CD14-positive monocyte (primary cell): Measurements from ENCODE around the gene TTLL11. TPM values are rescaled to one million over a fixed set of nuclear protein-coding genes. Genes with fewer than 3 reads are reported as not detected.

Experiments used
- DNase-seq, 3 donors: peaks; one replicate each; pipeline ENCODE4 v3.0.0-alpha.2; 2011 to 2022
- H2AFZ ChIP-seq: 2 replicates; pipeline ENCODE4 v1.6.0; 2012; ENCODE audit warnings: mild to moderate bottlenecking, low read depth, low read length, inconsistent platforms; ENCODE audit not compliant: insufficient read depth, poor library complexity, severe bottlenecking
- H3K27ac ChIP-seq, 2 donors: 1 replicate in 1 of 2; 2 replicates in 1 of 2; pipeline ENCODE4 v1.5.1; 2012 to 2013; ENCODE audit warnings: low read length in 2 of 2, control low read depth in 1 of 2, inconsistent platforms in 1 of 2, low read depth in 1 of 2, mild to moderate bottlenecking in 1 of 2
- H3K27me3 ChIP-seq, 2 donors: one replicate each; pipeline versions ENCODE4 v1.6.0 to v1.6.1; 2011 to 2013; ENCODE audit warnings: low read length in 2 of 2; ENCODE audit not compliant: control insufficient read depth in 2 of 2, insufficient read depth in 2 of 2
- H3K36me3 ChIP-seq, 2 donors: replicated peaks in 1 of 2; 1 replicate in 1 of 2; 2 replicates in 1 of 2; pipeline versions ENCODE4 v1.5.1 to v1.6.1; 2012 to 2013; ENCODE audit warnings: low read length in 2 of 2, control low read depth in 1 of 2, inconsistent platforms in 1 of 2, mild to moderate bottlenecking in 1 of 2; ENCODE audit not compliant: insufficient read depth in 2 of 2, control insufficient read depth in 1 of 2
- H3K4me1 ChIP-seq, 2 donors: 1 replicate in 1 of 2; 2 replicates in 1 of 2; pipeline versions ENCODE4 v1.5.1 to v1.6.1; 2012 to 2013; ENCODE audit warnings: low read length in 2 of 2, control low read depth in 1 of 2, inconsistent platforms in 1 of 2, mild to moderate bottlenecking in 1 of 2, moderate library complexity in 1 of 2; ENCODE audit not compliant: insufficient read depth in 2 of 2, control insufficient read depth in 1 of 2
- H3K4me2 ChIP-seq: replicated peaks from 2 replicates; pipeline ENCODE3; 2012; ENCODE audit warnings: low read length, moderate library complexity, mild to moderate bottlenecking; ENCODE audit not compliant: poor library complexity, severe bottlenecking; ENCODE audit errors: extremely low read depth
- H3K4me3 ChIP-seq, 3 experiments: fragments of 200-600 bp in 1 of 3; sonication (generic) in 1 of 3; replicated peaks in 1 of 3; 1 replicate in 2 of 3; 2 replicates in 1 of 3; pipeline ENCODE4 v1.5.1; 2011 to 2013; ENCODE audit warnings: low read length in 3 of 3, mild to moderate bottlenecking in 3 of 3, control low read depth in 2 of 3, low read depth in 2 of 3, inconsistent platforms in 1 of 3, moderate library complexity in 1 of 3
- H3K79me2 ChIP-seq: 2 replicates; pipeline ENCODE4 v1.6.0; 2012; ENCODE audit warnings: mild to moderate bottlenecking, control low read depth, inconsistent platforms, low read length, moderate library complexity; ENCODE audit not compliant: insufficient read depth
- H3K9ac ChIP-seq: 2 replicates; pipeline ENCODE4 v1.6.0; 2017; ENCODE audit warnings: low read length, mild to moderate bottlenecking; ENCODE audit not compliant: insufficient read depth, poor library complexity, severe bottlenecking
- H3K9me3 ChIP-seq, 2 donors: replicated peaks in 1 of 2; 1 replicate in 1 of 2; 2 replicates in 1 of 2; pipeline versions ENCODE4 v1.5.1 to v1.6.1; 2012 to 2013; ENCODE audit warnings: low read length in 2 of 2, control low read depth in 1 of 2; ENCODE audit not compliant: control insufficient read depth in 1 of 2, insufficient read depth in 1 of 2
- H4K20me1 ChIP-seq: 2 replicates; pipeline ENCODE4 v1.6.0; 2012; ENCODE audit warnings: mild to moderate bottlenecking, low read length, control low read depth, moderate library complexity; ENCODE audit not compliant: insufficient read depth
- H3K27ac Mint-ChIP-seq, 7 donors: one replicate each; pipeline ENCODE4 v1.8.0; 2020; ENCODE audit warnings: mild to moderate bottlenecking in 7 of 7, mixed read lengths in 7 of 7, moderate library complexity in 6 of 7, inconsistent platforms in 2 of 7
- H3K27me3 Mint-ChIP-seq, 3 donors: one replicate each; pipeline ENCODE4 v1.8.0; 2021 to 2022; ENCODE audit warnings: low read depth in 3 of 3, mild to moderate bottlenecking in 3 of 3, mixed read lengths in 3 of 3, moderate library complexity in 3 of 3, inconsistent platforms in 1 of 3
- H3K36me3 Mint-ChIP-seq, 2 donors: one replicate each; pipeline ENCODE4 v1.8.0; 2020; ENCODE audit warnings: mixed read lengths in 2 of 2, inconsistent platforms in 1 of 2, mild to moderate bottlenecking in 1 of 2
- H3K4me1 Mint-ChIP-seq: one replicate; pipeline ENCODE4 v1.8.0; 2020; ENCODE audit warnings: mild to moderate bottlenecking, mixed read lengths
- H3K4me3 Mint-ChIP-seq, 2 donors: one replicate each; pipeline ENCODE4 v1.8.0; 2020; ENCODE audit warnings: mild to moderate bottlenecking in 2 of 2, mixed read lengths in 2 of 2, moderate library complexity in 1 of 2
- H3K9me3 Mint-ChIP-seq, 7 donors: one replicate each; pipeline ENCODE4 v1.8.0; 2020 to 2022; ENCODE audit warnings: mixed read lengths in 7 of 7, mild to moderate bottlenecking in 6 of 7, moderate library complexity in 6 of 7, inconsistent platforms in 2 of 7
- WGBS: methylation state at CpG from one replicate; pipeline ENCODE4 v1.1.5; 2013; ENCODE audit warnings: missing lambda C conversion rate; ENCODE audit not compliant: insufficient coverage; 5-methylcytosine and 5-hydroxymethylcytosine counted together
- intact Hi-C, 2 donors: fragments of 100-400 bp; cut with micrococcal nuclease; formaldehyde crosslinking; loops; one replicate each; pipeline versions ENCODE4 v1.15.0 to v1.15.1; 2023
- polyA plus RNA-seq, 3 donors: library from polyadenylated mRNA; depleted of rRNA in 1 of 3; unstranded in 2 of 3; stranded (reverse) in 1 of 3; fragments of 300-500 nt in 2 of 3; fragments of >200 nt in 1 of 3; fragmentation: Illumina TruSeq in 2 of 3; gene quantifications; 1 replicate in 2 of 3; 2 replicates in 1 of 3; pipeline ENCODE4 v1.2.3, GENCODE V29; 2012 to 2021
- TF ChIP-seq, protein P1 (sequence below): fragments of 200-600 bp; IDR thresholded peaks from one replicate; pipeline ENCODE4 v1.8.0; 2022; ENCODE audit warnings: antibody characterized with exemption, mild to moderate bottlenecking

Gene TTLL11
- polyA plus RNA-seq, 3 donors: 2.9 to 3.5 (median 3.1) TPM

DNA sequence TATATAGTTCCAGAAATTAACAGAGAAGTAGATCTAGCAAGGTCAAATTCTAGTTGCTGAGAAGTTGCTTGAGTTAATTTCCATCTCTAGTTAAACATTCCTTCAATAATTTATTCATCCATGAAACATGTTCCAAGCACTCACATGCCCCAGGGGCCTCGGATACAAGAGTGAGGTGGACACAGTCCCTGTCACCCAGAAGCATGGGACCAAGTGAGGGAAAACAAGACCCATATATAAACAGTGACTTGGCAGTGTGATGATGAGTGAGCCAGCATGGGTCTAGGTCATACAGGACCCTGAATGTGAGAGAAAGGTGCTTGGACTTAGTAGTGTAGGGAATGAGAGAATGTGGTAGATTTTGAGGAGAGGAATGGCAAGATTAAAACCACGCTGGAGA, 216.9 kb downstream of the TTLL11 start:
- no peak overlapping the region for H2AFZ ChIP-seq
- Mint-ChIP-seq H3K27ac (no peak overlapping the region), H3K4me3 (no peak overlapping the region), H3K36me3 (no peaks in the 10 kb centered on the region), H3K9me3 (no peaks in the 10 kb centered on the region), H3K4me1 (peaks cover 8% of the 10 kb centered on the region), H3K27me3 (peaks cover 0 to 3% (median 2%) of the 10 kb centered on the region in 3 donors)
- DNase-seq: no peak
- intact Hi-C loops: no loop called here
- no peak overlapping the region for H3K9ac ChIP-seq
- TF ChIP-seq, protein P1, sequence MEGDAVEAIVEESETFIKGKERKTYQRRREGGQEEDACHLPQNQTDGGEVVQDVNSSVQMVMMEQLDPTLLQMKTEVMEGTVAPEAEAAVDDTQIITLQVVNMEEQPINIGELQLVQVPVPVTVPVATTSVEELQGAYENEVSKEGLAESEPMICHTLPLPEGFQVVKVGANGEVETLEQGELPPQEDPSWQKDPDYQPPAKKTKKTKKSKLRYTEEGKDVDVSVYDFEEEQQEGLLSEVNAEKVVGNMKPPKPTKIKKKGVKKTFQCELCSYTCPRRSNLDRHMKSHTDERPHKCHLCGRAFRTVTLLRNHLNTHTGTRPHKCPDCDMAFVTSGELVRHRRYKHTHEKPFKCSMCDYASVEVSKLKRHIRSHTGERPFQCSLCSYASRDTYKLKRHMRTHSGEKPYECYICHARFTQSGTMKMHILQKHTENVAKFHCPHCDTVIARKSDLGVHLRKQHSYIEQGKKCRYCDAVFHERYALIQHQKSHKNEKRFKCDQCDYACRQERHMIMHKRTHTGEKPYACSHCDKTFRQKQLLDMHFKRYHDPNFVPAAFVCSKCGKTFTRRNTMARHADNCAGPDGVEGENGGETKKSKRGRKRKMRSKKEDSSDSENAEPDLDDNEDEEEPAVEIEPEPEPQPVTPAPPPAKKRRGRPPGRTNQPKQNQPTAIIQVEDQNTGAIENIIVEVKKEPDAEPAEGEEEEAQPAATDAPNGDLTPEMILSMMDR: no peak
- H4K20me1 ChIP-seq: no peaks in the 10 kb centered on the region
- H3K4me2 ChIP-seq: no peak overlapping the region
- H3K27ac ChIP-seq: no peak overlapping the region
- no peaks in the 10 kb centered on the region for H3K27me3 ChIP-seq
- H3K9me3 ChIP-seq: no peaks in the 10 kb centered on the region
- no peaks in the 10 kb centered on the region for H3K79me2 ChIP-seq
- no peaks in the 10 kb centered on the region for H3K4me1 ChIP-seq
- H3K4me3 ChIP-seq: no peak overlapping the region
- H3K36me3 ChIP-seq: no peaks in the 10 kb centered on the region
- WGBS: 86% methylated on average over 1 of the region's 2 CpGs

GRCh38 chr9:121874524-121874923, 218.6 kb downstream of the TTLL11 start:
- intact Hi-C loops: no loop called here
- H3K36me3 ChIP-seq: no peaks in the 10 kb centered on the region
- H3K9me3 ChIP-seq: no peaks in the 10 kb centered on the region
- Mint-ChIP-seq H3K4me1 (peaks cover 2% of the 10 kb centered on the region), H3K4me3 (no peak overlapping the region), H3K27me3 (peaks cover 0 to 3% (median 3%) of the 10 kb centered on the region in 3 donors), H3K36me3 (no peaks in the 10 kb centered on the region), H3K9me3 (no peaks in the 10 kb centered on the region), H3K27ac (no peak overlapping the region)
- no peak overlapping the region for H2AFZ ChIP-seq
- TF ChIP-seq, protein P1: no peak
- WGBS: no CpG with 5 or more reads among the region's 6 CpGs
- H3K79me2 ChIP-seq: no peaks in the 10 kb centered on the region
- H3K4me2 ChIP-seq: no peak overlapping the region
- no peak for DNase-seq
- no peak overlapping the region for H3K9ac ChIP-seq
- no peaks in the 10 kb centered on the region for H3K27me3 ChIP-seq
- no peak overlapping the region for H3K4me3 ChIP-seq
- no peak overlapping the region for H3K27ac ChIP-seq
- H4K20me1 ChIP-seq: no peaks in the 10 kb centered on the region
- H3K4me1 ChIP-seq: no peaks in the 10 kb centered on the region
